OCI-LY1 (cell line): ENCODE measurements around the gene TARBP2.
"Not testable (repeated sequence)": the region's sequence is repeated elsewhere in the genome, so short reads cannot be mapped to it uniquely, and the experiment has no call there.

Experiments
- H2AFZ ChIP-seq: fragments of 200-600 bp; sonication (generic), shearing (Covaris generic); 2 replicates; pipeline ENCODE4 v1.6.0; 2014; ENCODE audit warnings: antibody characterized with exemption, mild to moderate bottlenecking, low read length
- H3F3A ChIP-seq: fragments of 200-600 bp; sonication (generic), shearing (Covaris generic); 2 replicates; pipeline ENCODE4 v1.6.0; 2014; ENCODE audit warnings: mild to moderate bottlenecking, antibody characterized with exemption, low read length, moderate library complexity; ENCODE audit not compliant: insufficient read depth
- H3K27ac ChIP-seq: fragments of 200-600 bp; sonication (generic); 2 replicates; pipeline ENCODE4 v1.5.1; 2014; ENCODE audit warnings: low read length, mixed run types, mild to moderate bottlenecking, low read depth; ENCODE audit not compliant: poor library complexity, severe bottlenecking
- H3K27me3 ChIP-seq: fragments of 200-600 bp; sonication (generic); 2 replicates; pipeline ENCODE4 v1.6.0; 2014; ENCODE audit warnings: antibody characterized with exemption, mild to moderate bottlenecking, low read length, moderate library complexity; ENCODE audit not compliant: insufficient read depth
- H3K36me3 ChIP-seq: fragments of 200-600 bp; sonication (generic); 2 replicates; pipeline ENCODE4 v1.6.1; 2014; ENCODE audit warnings: mild to moderate bottlenecking, antibody characterized with exemption, low read length, moderate library complexity, mixed read lengths; ENCODE audit not compliant: insufficient read depth
- H3K4me1 ChIP-seq: fragments of 200-600 bp; sonication (generic); 2 replicates; pipeline ENCODE4 v1.5.1; 2014; ENCODE audit warnings: mild to moderate bottlenecking, low read length, moderate library complexity; ENCODE audit not compliant: insufficient read depth, severe bottlenecking
- H3K4me2 ChIP-seq: fragments of 200-600 bp; sonication (generic), shearing (Covaris generic); 2 replicates; pipeline ENCODE4 v1.6.1; 2014; ENCODE audit warnings: low read length
- H3K4me3 ChIP-seq: fragments of 200-600 bp; sonication (generic); 2 replicates; pipeline ENCODE4 v1.5.1; 2014; ENCODE audit warnings: low read length, low read depth, mild to moderate bottlenecking, mixed read lengths; ENCODE audit not compliant: poor library complexity, severe bottlenecking
- H3K79me2 ChIP-seq: fragments of 200-600 bp; shearing (Covaris generic); 2 replicates; pipeline ENCODE4 v1.6.1; 2016; ENCODE audit warnings: mixed run types, low read length, mixed read lengths; ENCODE audit not compliant: insufficient read depth
- H3K9ac ChIP-seq: fragments of 200-600 bp; sonication (generic), shearing (Covaris generic); 2 replicates; pipeline ENCODE4 v1.6.1; 2014; ENCODE audit warnings: mild to moderate bottlenecking, low read length, mixed read lengths
- H3K9me2 ChIP-seq: fragments of 200-600 bp; sonication (generic), shearing (Covaris generic); 2 replicates; pipeline ENCODE4 v1.6.1; 2014; ENCODE audit warnings: low read depth, mild to moderate bottlenecking, low read length, mixed read lengths
- H3K9me3 ChIP-seq: fragments of 200-600 bp; shearing (Covaris generic); 2 replicates; pipeline ENCODE4 v1.6.1; 2014; ENCODE audit warnings: low read length, mixed read lengths
- H4K20me1 ChIP-seq: fragments of 200-600 bp; sonication (generic), shearing (Covaris generic); 2 replicates; pipeline ENCODE4 v1.6.0; 2016; ENCODE audit warnings: mild to moderate bottlenecking, low read length; ENCODE audit not compliant: insufficient read depth
- CTCF ChIP-seq: fragments of 200-600 bp; sonication (generic), shearing (Covaris generic); IDR thresholded peaks from 2 replicates; pipeline ENCODE4 v1.5.1; 2017; ENCODE audit warnings: mild to moderate bottlenecking, antibody characterized with exemption, low read length, moderate library complexity, mixed read lengths
- EZH2 ChIP-seq: fragments of 200-600 bp; sonication (generic), shearing (Covaris generic); IDR thresholded peaks from 2 replicates; pipeline ENCODE4 v1.8.0; 2017; ENCODE audit warnings: borderline replicate concordance, mixed run types, mild to moderate bottlenecking, antibody characterized with exemption, low read length, moderate library complexity, mixed read lengths

TARBP2 gene

GRCh38 chr12:53539526-53539925 is 38.4 kb downstream of the TARBP2 start:
- Histone ChIP-seq H3K4me1 (peaks cover 8% of the 10 kb centered on the region), H3F3A (0 out of 2 replicates have a peak, but pooled peaks cover 6% of the 10 kb centered on the region), H2AFZ (no peak overlapping the region), H3K79me2 (no peaks in the 10 kb centered on the region), H3K4me2 (no peak overlapping the region), H3K9me3 (no peaks in the 10 kb centered on the region), H3K27ac (no peak overlapping the region), H3K36me3 (peaks cover 25% of the 10 kb centered on the region), H3K4me3 (no peak overlapping the region), H3K9ac (no peak overlapping the region), H3K9me2 (no peaks in the 10 kb centered on the region), H3K27me3 (no peaks in the 10 kb centered on the region), H4K20me1 (no peaks in the 10 kb centered on the region)
- TF ChIP-seq CTCF, result no peak
- TF ChIP-seq EZH2, result no peak

- Histone ChIP-seq H3K9me3 (no peaks in the 10 kb centered on the region), H3K4me2 (peak overlapping the region; percentile 33; the same call in 1 of the 2 replicates), H3K27ac (peak overlapping the region; percentile 77), H3K9me2 (no peaks in the 10 kb centered on the region), H3K36me3 (peaks cover 15% of the 10 kb centered on the region), H3K27me3 (no peaks in the 10 kb centered on the region), H4K20me1 (no peaks in the 10 kb centered on the region), H3K4me3 (no peak overlapping the region), H3F3A (0 out of 2 replicates have a peak, but pooled peaks cover 6% of the 10 kb centered on the region), H2AFZ (peak overlapping the region; percentile 89), H3K79me2 (no peaks in the 10 kb centered on the region), H3K4me1 (peaks cover 8% of the 10 kb centered on the region), H3K9ac (peak overlapping the region; percentile 55)
- no peak for TF ChIP-seq EZH2
- TF ChIP-seq CTCF, result peak; percentile 92
Measured at GRCh38 chr12:53543539-53543938, 42.5 kb downstream of the TARBP2 start.

GRCh38 chr12:53548354-53548753 is 47.3 kb downstream of the TARBP2 start:
- H3K9me2 ChIP-seq, H3K9ac ChIP-seq, H3K79me2 ChIP-seq, H3K4me3 ChIP-seq, H3K4me1 ChIP-seq, H4K20me1 ChIP-seq, H3K9me3 ChIP-seq, H3K27ac ChIP-seq, H3F3A ChIP-seq, H3K27me3 ChIP-seq, H3K4me2 ChIP-seq, H2AFZ ChIP-seq: not testable (repeated sequence)
- peaks cover 23% of the 10 kb centered on the region for H3K36me3 ChIP-seq

GRCh38 chr12:53550131-53550530 is 49.0 kb downstream of the TARBP2 start:
- not testable (repeated sequence) for H3F3A ChIP-seq, H4K20me1 ChIP-seq, H3K4me3 ChIP-seq, H3K27me3 ChIP-seq, H3K4me2 ChIP-seq, H3K27ac ChIP-seq, H3K79me2 ChIP-seq, H3K4me1 ChIP-seq, H3K9me2 ChIP-seq, H3K9ac ChIP-seq, H3K9me3 ChIP-seq, H2AFZ ChIP-seq
- peaks cover 23% of the 10 kb centered on the region for H3K36me3 ChIP-seq
